ENCODE data around the gene NFATC4.

The NFATC4 gene

GRCh38 chr14:24382064-24382371, 14.0 kb downstream of the NFATC4 start (continued):
- TF ChIP-seq ZNF26 (tag by site-specific recombination; IDR thresholded peaks at IDR 0.05) (no peak), TCF7L2 (IDR thresholded peaks at IDR 0.05; ENCODE audit: borderline replicate concordance, low read depth, low read length) (no peak), ZNF398 (tag by site-specific recombination; IDR thresholded peaks at IDR 0.05) (no peak)

GRCh38 chr14:24384169-24384568, 16.2 kb downstream of the NFATC4 start:
- ChIA-PET CTCF (interaction anchor here (0.5 to 1.2 kb wide), 3 partner anchors 9 to 19 kb away, joined by 3 read pairs; no protein-coding TSS in a partner anchor), POLR2A (no interaction called here)
- Histone ChIP-seq H3K36me3 (ENCODE audit: control insufficient read depth in 2 of 2, insufficient read depth in 1 of 2, low read length in 2 of 2) (no peaks in the 10 kb centered on the region), H3K4me3 (ENCODE audit: low read depth, low read length) (no peak overlapping the region), H3K27ac (ENCODE audit: extremely low read depth, low read depth, low read length) (no peak overlapping the region), H3K4me1 (ENCODE audit: control insufficient read depth, insufficient read depth, low read length) (peaks cover 5% of the 10 kb centered on the region), H3K9me3 (ENCODE audit: control insufficient read depth, insufficient read depth, low read depth, low read length) (no peaks in the 10 kb centered on the region)
- TF ChIP-seq, protein P1, sequence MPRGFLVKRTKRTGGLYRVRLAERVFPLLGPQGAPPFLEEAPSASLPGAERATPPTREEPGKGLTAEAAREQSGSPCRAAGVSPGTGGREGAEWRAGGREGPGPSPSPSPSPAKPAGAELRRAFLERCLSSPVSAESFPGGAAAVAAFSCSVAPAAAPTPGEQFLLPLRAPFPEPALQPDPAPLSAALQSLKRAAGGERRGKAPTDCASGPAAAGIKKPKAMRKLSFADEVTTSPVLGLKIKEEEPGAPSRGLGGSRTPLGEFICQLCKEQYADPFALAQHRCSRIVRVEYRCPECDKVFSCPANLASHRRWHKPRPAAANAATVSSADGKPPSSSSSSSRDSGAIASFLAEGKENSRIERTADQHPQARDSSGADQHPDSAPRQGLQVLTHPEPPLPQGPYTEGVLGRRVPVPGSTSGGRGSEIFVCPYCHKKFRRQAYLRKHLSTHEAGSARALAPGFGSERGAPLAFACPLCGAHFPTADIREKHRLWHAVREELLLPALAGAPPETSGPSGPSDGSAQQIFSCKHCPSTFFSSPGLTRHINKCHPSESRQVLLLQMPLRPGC (tag by site-specific recombination; IDR thresholded peaks at IDR 0.05) = no peak
- TF ChIP-seq ZNF202 (tag by site-specific recombination; IDR thresholded peaks at IDR 0.05; ENCODE audit: borderline replicate concordance) (no peak), ZNF350 (tag by site-specific recombination; IDR thresholded peaks at IDR 0.05) (no peak), ZSCAN23 (tag by site-specific recombination; IDR thresholded peaks at IDR 0.05) (no peak), ZNF26 (tag by site-specific recombination; IDR thresholded peaks at IDR 0.05) (no peak), ZNF394 (tag by site-specific recombination; IDR thresholded peaks at IDR 0.05; ENCODE audit: borderline replicate concordance) (no peak), ZNF184 (tag by site-specific recombination; IDR thresholded peaks at IDR 0.05) (no peak), ZNF19 (tag by site-specific recombination; IDR thresholded peaks at IDR 0.05; ENCODE audit: low read depth) (no peak), ZBTB17 (tag by site-specific recombination; IDR thresholded peaks at IDR 0.05) (no peak)

DNA sequence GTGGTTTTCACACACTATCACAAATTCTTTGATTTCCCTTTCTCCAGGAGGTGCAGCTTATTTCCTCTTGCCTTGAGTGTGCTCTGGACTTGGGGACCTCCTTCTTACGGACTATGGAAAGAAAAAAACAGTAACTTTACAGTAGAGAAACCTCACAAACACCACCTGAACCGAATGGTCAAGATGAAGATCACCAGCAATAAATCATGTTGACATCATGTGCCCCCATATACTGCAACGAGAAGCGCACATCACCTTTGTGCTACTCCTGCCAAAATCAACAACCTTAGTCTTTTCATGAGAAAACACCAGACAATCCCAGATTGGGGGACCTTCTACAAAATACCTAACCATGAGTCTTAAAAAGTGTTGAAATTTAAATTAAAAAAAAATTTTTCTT, 17.5 kb downstream of the NFATC4 start:
- ChIA-PET POLR2A (interaction anchor here (0.6 kb wide), 2 partner anchors 13 to 107 kb away, joined by 3 read pairs; no protein-coding TSS in a partner anchor), CTCF (interaction anchor here (0.6 to 1.5 kb wide), 4 partner anchors 10 to 77 kb away, joined by 3 to 4 read pairs (median 4); partner anchors contain the start of gene CIDEB)
- Histone ChIP-seq H3K9me3 (ENCODE audit: control insufficient read depth, insufficient read depth, low read depth, low read length) (no peaks in the 10 kb centered on the region), H3K36me3 (ENCODE audit: control insufficient read depth in 2 of 2, insufficient read depth in 1 of 2, low read length in 2 of 2) (no peaks in the 10 kb centered on the region), H3K27ac (ENCODE audit: extremely low read depth, low read depth, low read length) (no peak overlapping the region), H3K4me1 (ENCODE audit: control insufficient read depth, insufficient read depth, low read length) (peaks cover 6% of the 10 kb centered on the region), H3K4me3 (ENCODE audit: low read depth, low read length) (no peak overlapping the region)
- TF ChIP-seq ZNF510 (tag by site-specific recombination; IDR thresholded peaks at IDR 0.05; ENCODE audit: insufficient replicate concordance) (no peak), ZNF555 (tag by site-specific recombination; conservative IDR thresholded peaks at IDR 0.05) (no peak), ZNF114 (tag by site-specific recombination; IDR thresholded peaks at IDR 0.05) (no peak), OVOL3 (tag by site-specific recombination; IDR thresholded peaks at IDR 0.05) (no peak), GLIS2 (tag by site-specific recombination; IDR thresholded peaks at IDR 0.05) (no peak)
- TF ChIP-seq, protein P2, sequence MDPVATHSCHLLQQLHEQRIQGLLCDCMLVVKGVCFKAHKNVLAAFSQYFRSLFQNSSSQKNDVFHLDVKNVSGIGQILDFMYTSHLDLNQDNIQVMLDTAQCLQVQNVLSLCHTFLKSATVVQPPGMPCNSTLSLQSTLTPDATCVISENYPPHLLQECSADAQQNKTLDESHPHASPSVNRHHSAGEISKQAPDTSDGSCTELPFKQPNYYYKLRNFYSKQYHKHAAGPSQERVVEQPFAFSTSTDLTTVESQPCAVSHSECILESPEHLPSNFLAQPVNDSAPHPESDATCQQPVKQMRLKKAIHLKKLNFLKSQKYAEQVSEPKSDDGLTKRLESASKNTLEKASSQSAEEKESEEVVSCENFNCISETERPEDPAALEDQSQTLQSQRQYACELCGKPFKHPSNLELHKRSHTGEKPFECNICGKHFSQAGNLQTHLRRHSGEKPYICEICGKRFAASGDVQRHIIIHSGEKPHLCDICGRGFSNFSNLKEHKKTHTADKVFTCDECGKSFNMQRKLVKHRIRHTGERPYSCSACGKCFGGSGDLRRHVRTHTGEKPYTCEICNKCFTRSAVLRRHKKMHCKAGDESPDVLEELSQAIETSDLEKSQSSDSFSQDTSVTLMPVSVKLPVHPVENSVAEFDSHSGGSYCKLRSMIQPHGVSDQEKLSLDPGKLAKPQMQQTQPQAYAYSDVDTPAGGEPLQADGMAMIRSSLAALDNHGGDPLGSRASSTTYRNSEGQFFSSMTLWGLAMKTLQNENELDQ (tag by site-specific recombination; IDR thresholded peaks at IDR 0.05; ENCODE audit: low read depth) = no peak
- TF ChIP-seq, protein P3, sequence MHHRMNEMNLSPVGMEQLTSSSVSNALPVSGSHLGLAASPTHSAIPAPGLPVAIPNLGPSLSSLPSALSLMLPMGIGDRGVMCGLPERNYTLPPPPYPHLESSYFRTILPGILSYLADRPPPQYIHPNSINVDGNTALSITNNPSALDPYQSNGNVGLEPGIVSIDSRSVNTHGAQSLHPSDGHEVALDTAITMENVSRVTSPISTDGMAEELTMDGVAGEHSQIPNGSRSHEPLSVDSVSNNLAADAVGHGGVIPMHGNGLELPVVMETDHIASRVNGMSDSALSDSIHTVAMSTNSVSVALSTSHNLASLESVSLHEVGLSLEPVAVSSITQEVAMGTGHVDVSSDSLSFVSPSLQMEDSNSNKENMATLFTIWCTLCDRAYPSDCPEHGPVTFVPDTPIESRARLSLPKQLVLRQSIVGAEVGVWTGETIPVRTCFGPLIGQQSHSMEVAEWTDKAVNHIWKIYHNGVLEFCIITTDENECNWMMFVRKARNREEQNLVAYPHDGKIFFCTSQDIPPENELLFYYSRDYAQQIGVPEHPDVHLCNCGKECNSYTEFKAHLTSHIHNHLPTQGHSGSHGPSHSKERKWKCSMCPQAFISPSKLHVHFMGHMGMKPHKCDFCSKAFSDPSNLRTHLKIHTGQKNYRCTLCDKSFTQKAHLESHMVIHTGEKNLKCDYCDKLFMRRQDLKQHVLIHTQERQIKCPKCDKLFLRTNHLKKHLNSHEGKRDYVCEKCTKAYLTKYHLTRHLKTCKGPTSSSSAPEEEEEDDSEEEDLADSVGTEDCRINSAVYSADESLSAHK (tag by site-specific recombination; IDR thresholded peaks at IDR 0.05) = no peak

All from HEK293 (cell line).